ENCODE measurements around the gene TEKT5.

TEKT5 gene

DNA sequence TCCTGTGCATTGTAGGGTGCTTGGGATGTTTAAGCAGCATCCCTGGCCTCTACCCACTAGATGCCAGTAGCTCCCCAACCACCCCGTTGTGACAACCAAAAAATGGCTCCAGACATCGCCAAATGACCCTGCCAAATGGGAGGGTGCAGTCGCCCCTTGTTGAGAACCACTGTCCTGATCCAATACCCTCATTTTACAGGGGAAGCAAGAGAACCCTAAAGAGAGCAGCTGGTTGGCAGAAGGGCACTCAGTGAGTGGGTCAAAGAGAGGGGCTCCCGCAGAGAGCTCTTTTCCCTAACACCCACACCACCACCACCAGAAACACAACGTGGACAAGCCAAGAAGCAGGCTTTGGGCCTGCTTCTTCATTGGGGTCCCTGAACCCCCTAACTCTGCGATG lies 18.4 kb downstream of the TEKT5 start:
- Histone ChIP-seq H3K9me3 (no peaks in the 10 kb centered on the region), H3K27ac (no peak overlapping the region), H3K4me1 (ENCODE audit: control insufficient read depth in 1 of 2, insufficient read depth in 1 of 2, low read depth in 1 of 2, low read length in 1 of 2) (no peaks in the 10 kb centered on the region), H3K36me3 (no peaks in the 10 kb centered on the region), H3K4me3 (ENCODE audit: low read depth in 1 of 2, low read length in 1 of 2) (no peak overlapping the region), H3K27me3 (no peaks in the 10 kb centered on the region)
- TF ChIP-seq, protein P1, sequence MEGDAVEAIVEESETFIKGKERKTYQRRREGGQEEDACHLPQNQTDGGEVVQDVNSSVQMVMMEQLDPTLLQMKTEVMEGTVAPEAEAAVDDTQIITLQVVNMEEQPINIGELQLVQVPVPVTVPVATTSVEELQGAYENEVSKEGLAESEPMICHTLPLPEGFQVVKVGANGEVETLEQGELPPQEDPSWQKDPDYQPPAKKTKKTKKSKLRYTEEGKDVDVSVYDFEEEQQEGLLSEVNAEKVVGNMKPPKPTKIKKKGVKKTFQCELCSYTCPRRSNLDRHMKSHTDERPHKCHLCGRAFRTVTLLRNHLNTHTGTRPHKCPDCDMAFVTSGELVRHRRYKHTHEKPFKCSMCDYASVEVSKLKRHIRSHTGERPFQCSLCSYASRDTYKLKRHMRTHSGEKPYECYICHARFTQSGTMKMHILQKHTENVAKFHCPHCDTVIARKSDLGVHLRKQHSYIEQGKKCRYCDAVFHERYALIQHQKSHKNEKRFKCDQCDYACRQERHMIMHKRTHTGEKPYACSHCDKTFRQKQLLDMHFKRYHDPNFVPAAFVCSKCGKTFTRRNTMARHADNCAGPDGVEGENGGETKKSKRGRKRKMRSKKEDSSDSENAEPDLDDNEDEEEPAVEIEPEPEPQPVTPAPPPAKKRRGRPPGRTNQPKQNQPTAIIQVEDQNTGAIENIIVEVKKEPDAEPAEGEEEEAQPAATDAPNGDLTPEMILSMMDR (IDR thresholded peaks at IDR 0.05) = no peak

DNA sequence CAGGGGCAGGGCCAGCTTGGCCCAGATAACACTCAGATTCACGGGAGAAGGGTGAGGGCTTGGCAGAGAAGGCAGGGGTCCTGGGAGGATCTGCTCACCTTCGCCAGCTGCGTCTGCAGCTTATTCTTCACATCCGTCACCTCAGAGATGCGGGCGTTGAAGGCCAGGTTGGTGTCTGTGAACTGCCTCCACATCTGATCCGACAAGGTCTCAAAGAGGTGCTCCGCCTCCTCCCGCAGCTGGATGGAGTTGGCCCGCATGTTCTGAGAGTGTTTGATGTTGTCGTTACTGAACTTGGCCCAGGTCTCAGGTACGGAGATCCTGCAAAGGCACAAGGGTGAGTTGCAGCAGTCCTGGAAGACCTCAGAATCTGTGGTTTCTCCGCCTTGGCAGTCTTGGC lies 18.9 kb downstream of the TEKT5 start:
- TF ChIP-seq, protein P1 (IDR thresholded peaks at IDR 0.05) = no peak
- H3K4me1 ChIP-seq (ENCODE audit: control insufficient read depth in 1 of 2, insufficient read depth in 1 of 2, low read depth in 1 of 2, low read length in 1 of 2) = no peaks in the 10 kb centered on the region

DNA sequence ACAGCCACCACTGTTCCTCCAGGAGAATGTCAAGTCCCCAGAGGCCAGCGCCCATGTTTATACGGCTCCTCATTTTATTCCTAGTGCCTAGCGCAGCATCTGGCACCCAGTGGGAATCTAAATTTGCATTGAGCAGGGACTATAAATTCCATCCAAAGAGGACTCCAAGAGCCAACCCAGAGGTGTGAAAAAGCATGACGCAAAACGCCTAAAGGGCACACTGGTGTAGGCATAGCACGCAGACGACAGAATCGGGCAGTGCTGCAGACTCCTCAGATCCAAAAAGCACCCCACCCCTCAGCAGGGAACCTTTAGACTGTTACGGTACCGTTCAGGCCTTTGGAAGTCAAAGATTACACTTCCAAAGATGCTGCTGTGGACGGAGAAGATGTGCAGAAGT lies 19.5 kb downstream of the TEKT5 start:
- Histone ChIP-seq H3K4me1 (ENCODE audit: control insufficient read depth in 1 of 2, insufficient read depth in 1 of 2, low read depth in 1 of 2, low read length in 1 of 2) (no peaks in the 10 kb centered on the region), H3K4me3 (ENCODE audit: low read depth in 1 of 2, low read length in 1 of 2) (no peak overlapping the region), H3K27me3 (no peaks in the 10 kb centered on the region), H3K9me3 (no peaks in the 10 kb centered on the region), H3K36me3 (no peaks in the 10 kb centered on the region), H3K27ac (no peak overlapping the region)
- TF ChIP-seq, protein P1 (IDR thresholded peaks at IDR 0.05) = no peak

More for the DNA sequence above, 18.9 kb downstream of the TEKT5 start:
- Histone ChIP-seq H3K4me3 (ENCODE audit: low read depth in 1 of 2, low read length in 1 of 2) (no peak overlapping the region), H3K36me3 (no peaks in the 10 kb centered on the region), H3K9me3 (no peaks in the 10 kb centered on the region), H3K27me3 (no peaks in the 10 kb centered on the region), H3K27ac (no peak overlapping the region)

DNA sequence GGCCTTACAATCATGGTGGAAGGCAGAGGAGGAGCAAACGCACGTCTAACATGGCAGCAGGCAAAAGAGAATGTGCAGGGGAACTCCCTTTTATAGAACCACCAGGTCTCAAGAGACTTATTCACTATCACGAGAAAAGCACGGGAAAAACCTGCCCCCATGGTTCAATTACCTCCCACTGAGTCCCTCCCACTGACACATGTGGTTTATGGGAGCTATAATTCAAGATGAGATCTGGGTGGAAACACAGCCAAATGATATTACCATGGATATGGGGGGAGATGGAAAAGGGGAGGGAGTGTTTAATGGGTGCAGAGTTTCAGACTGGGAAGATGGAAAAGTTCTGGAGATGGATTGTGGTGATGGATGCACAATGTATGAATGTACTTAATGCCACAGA lies 23.0 kb downstream of the TEKT5 start:
- Histone ChIP-seq H3K36me3 (no peaks in the 10 kb centered on the region), H3K4me3 (ENCODE audit: low read depth in 1 of 2, low read length in 1 of 2) (no peak overlapping the region), H3K4me1 (ENCODE audit: control insufficient read depth in 1 of 2, insufficient read depth in 1 of 2, low read depth in 1 of 2, low read length in 1 of 2) (no peaks in the 10 kb centered on the region), H3K9me3 (no peaks in the 10 kb centered on the region), H3K27me3 (no peaks in the 10 kb centered on the region), H3K27ac (no peak overlapping the region)
- TF ChIP-seq, protein P1 (IDR thresholded peaks at IDR 0.05) = no peak

DNA sequence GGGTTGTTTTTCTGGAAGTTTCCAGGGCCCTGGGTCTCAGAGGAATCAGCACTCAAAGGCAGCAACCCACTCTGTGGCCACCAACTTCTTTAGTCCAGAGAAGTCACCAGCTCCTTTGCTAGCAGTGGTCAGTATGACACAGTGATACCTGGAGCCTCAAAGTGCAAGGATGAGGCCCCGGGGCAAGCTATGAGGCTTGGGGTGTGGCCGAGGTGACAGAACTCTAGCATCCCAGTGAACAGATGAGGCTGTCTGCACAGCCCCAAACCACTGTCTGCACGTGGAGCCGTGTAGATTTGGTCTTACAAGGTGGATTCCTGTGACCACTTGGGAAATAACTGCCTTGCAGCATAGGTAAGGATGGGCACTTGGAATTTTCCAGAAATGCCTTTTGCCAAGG lies 24.9 kb downstream of the TEKT5 start:
- no peak overlapping the region for H3K4me3 ChIP-seq (ENCODE audit: low read depth in 1 of 2, low read length in 1 of 2)
- no peaks in the 10 kb centered on the region for H3K9me3 ChIP-seq
- TF ChIP-seq, protein P1 (IDR thresholded peaks at IDR 0.05) = no peak
- H3K27me3 ChIP-seq = no peaks in the 10 kb centered on the region
- H3K4me1 ChIP-seq (ENCODE audit: control insufficient read depth in 1 of 2, insufficient read depth in 1 of 2, low read depth in 1 of 2, low read length in 1 of 2) = no peaks in the 10 kb centered on the region
- no peak overlapping the region for H3K27ac ChIP-seq
- no peaks in the 10 kb centered on the region for H3K36me3 ChIP-seq
